ENCODE measurements around the gene AFTPH. TPM values are rescaled to one million over a fixed set of nuclear protein-coding genes. Genes with fewer than 3 reads are reported as not detected.

AFTPH gene
- total RNA-seq, 1 donor from 2014 or later = 13.1 TPM

- no peaks in the 10 kb centered on the region for H3K9me3 Mint-ChIP-seq (ENCODE audit: unreplicated experiment)
- no peak overlapping the region for H3K27ac Mint-ChIP-seq (ENCODE audit: unreplicated experiment)
- no peaks in the 10 kb centered on the region for H3K4me1 Mint-ChIP-seq (ENCODE audit: unreplicated experiment)
- TF ChIP-seq, protein P1, sequence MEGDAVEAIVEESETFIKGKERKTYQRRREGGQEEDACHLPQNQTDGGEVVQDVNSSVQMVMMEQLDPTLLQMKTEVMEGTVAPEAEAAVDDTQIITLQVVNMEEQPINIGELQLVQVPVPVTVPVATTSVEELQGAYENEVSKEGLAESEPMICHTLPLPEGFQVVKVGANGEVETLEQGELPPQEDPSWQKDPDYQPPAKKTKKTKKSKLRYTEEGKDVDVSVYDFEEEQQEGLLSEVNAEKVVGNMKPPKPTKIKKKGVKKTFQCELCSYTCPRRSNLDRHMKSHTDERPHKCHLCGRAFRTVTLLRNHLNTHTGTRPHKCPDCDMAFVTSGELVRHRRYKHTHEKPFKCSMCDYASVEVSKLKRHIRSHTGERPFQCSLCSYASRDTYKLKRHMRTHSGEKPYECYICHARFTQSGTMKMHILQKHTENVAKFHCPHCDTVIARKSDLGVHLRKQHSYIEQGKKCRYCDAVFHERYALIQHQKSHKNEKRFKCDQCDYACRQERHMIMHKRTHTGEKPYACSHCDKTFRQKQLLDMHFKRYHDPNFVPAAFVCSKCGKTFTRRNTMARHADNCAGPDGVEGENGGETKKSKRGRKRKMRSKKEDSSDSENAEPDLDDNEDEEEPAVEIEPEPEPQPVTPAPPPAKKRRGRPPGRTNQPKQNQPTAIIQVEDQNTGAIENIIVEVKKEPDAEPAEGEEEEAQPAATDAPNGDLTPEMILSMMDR (IDR thresholded peaks at IDR 0.05; ENCODE audit: unreplicated experiment) = no peak
- no peak overlapping the region for H3K4me3 Mint-ChIP-seq (ENCODE audit: unreplicated experiment)
- no peaks in the 10 kb centered on the region for H3K36me3 Mint-ChIP-seq (ENCODE audit: low read depth, unreplicated experiment)
- no peak for DNase-seq (ENCODE audit: low spot score)
- no peaks in the 10 kb centered on the region for H3K27me3 Mint-ChIP-seq (ENCODE audit: unreplicated experiment)
Measured at GRCh38 chr2:64534363-64534762, 10.2 kb downstream of the AFTPH start.

DNA sequence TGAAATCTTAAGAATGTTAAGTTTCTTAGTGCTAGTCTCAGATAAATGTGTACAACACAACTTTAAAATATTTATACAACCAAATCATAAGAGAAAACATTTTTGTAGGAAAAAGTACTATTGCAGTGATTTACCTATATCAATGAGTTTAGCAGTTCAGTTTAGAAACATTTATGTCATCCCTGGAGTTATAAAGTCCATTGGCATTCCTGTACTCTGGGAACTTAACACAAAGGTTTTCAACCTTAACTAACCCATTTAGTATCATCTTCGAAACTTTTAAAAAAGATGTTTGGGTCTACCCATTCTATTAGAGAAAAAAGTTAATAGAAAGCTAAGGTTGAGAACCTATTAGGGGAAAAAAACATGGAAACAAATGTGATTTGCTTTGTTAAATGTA is 10.9 kb downstream of the AFTPH start:
- Mint-ChIP-seq H3K4me1 (ENCODE audit: unreplicated experiment) (no peaks in the 10 kb centered on the region), H3K36me3 (ENCODE audit: low read depth, unreplicated experiment) (no peaks in the 10 kb centered on the region), H3K9me3 (ENCODE audit: unreplicated experiment) (no peaks in the 10 kb centered on the region), H3K4me3 (ENCODE audit: unreplicated experiment) (no peak overlapping the region), H3K27me3 (ENCODE audit: unreplicated experiment) (no peaks in the 10 kb centered on the region), H3K27ac (ENCODE audit: unreplicated experiment) (no peak overlapping the region)
- DNase-seq (ENCODE audit: low spot score) = no peak
- TF ChIP-seq, protein P1 (IDR thresholded peaks at IDR 0.05; ENCODE audit: unreplicated experiment) = no peak

- no peaks in the 10 kb centered on the region for H3K4me1 Mint-ChIP-seq (ENCODE audit: unreplicated experiment)
- H3K27me3 Mint-ChIP-seq (ENCODE audit: unreplicated experiment) = no peaks in the 10 kb centered on the region
- no peak overlapping the region for H3K27ac Mint-ChIP-seq (ENCODE audit: unreplicated experiment)
- no peak overlapping the region for H3K4me3 Mint-ChIP-seq (ENCODE audit: unreplicated experiment)
- TF ChIP-seq, protein P1 (IDR thresholded peaks at IDR 0.05; ENCODE audit: unreplicated experiment) = no peak
- DNase-seq (ENCODE audit: low spot score) = no peak
- H3K36me3 Mint-ChIP-seq (ENCODE audit: low read depth, unreplicated experiment) = no peaks in the 10 kb centered on the region
- H3K9me3 Mint-ChIP-seq (ENCODE audit: unreplicated experiment) = no peaks in the 10 kb centered on the region
Measured at GRCh38 chr2:64537991-64538390, 13.9 kb downstream of the AFTPH start.

DNA sequence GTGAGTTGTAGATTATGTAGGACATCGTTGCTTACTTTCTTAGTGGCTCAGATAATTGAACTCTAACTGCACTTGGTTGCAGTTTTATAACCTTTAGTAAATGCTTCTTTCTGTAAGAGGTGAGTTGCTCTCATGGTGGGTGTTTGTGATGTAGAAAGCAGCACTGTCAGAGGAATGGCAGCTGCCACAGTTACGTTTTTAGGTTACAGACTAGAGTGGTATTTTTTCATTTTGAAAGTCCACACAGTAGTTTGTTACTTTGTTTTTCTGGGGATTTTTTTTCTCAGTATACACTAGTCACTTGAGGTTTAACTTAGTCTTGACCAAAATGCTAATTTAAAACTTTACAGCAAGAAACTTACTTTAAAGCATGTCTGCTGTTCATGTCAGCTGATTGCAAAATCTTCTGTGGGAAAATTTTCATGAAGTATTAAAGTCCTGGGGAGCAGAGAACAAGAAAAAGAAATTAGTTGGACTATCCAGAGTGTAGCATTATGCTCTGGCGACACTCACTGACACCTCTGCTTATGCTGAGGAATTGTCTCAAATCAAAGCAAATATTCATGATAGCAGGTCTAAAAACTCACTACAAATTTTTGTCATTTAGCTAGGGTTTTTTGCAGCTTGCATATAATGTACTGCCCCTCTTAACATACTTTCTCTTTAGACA is 14.8 kb downstream of the AFTPH start:
- H3K4me1 Mint-ChIP-seq (ENCODE audit: unreplicated experiment) = peaks cover 4% of the 10 kb centered on the region
- no peaks in the 10 kb centered on the region for H3K36me3 Mint-ChIP-seq (ENCODE audit: low read depth, unreplicated experiment)
- TF ChIP-seq, protein P1 (IDR thresholded peaks at IDR 0.05; ENCODE audit: unreplicated experiment) = no peak
- no peaks in the 10 kb centered on the region for H3K27me3 Mint-ChIP-seq (ENCODE audit: unreplicated experiment)
- H3K4me3 Mint-ChIP-seq (ENCODE audit: unreplicated experiment) = no peak overlapping the region
- no peak for DNase-seq (ENCODE audit: low spot score)
- H3K27ac Mint-ChIP-seq (ENCODE audit: unreplicated experiment) = no peak overlapping the region
- H3K9me3 Mint-ChIP-seq (ENCODE audit: unreplicated experiment) = no peaks in the 10 kb centered on the region

- peaks cover 9% of the 10 kb centered on the region for H3K4me1 Mint-ChIP-seq (ENCODE audit: unreplicated experiment)
- H3K9me3 Mint-ChIP-seq (ENCODE audit: unreplicated experiment) = no peaks in the 10 kb centered on the region
- no peak overlapping the region for H3K4me3 Mint-ChIP-seq (ENCODE audit: unreplicated experiment)
- H3K36me3 Mint-ChIP-seq (ENCODE audit: low read depth, unreplicated experiment) = no peaks in the 10 kb centered on the region
- DNase-seq (ENCODE audit: low spot score) = no peak
- TF ChIP-seq, protein P1 (IDR thresholded peaks at IDR 0.05; ENCODE audit: unreplicated experiment) = no peak
- no peaks in the 10 kb centered on the region for H3K27me3 Mint-ChIP-seq (ENCODE audit: unreplicated experiment)
- no peak overlapping the region for H3K27ac Mint-ChIP-seq (ENCODE audit: unreplicated experiment)
Measured at GRCh38 chr2:64540615-64541014, 16.5 kb downstream of the AFTPH start.
